Gastrocnemius medialis (tissue), 4 donors: ENCODE measurements around the gene S100A8.

ENCODE experiments used
- POLR2A ChIP-seq, 2 donors: fragments of 450-650 bp; IDR thresholded peaks; one replicate each; pipeline ENCODE4 v1.6.1; 2017; ENCODE audit warnings: antibody characterized with exemption in 2 of 2, mild to moderate bottlenecking in 2 of 2, moderate library complexity in 2 of 2
- TF ChIP-seq, protein P1 (sequence below), 5 experiments: fragments of 450-650 bp in 3 of 5; fragments of 200-600 bp in 2 of 5; sonication (generic) in 2 of 5; IDR thresholded peaks in 4 of 5; conservative IDR thresholded peaks in 1 of 5; 1 replicate in 4 of 5; 2 replicates in 1 of 5; pipeline ENCODE4 v1.5.1; 2016 to 2019; ENCODE audit warnings: antibody characterized with exemption in 5 of 5, mild to moderate bottlenecking in 3 of 5, moderate library complexity in 3 of 5

DNA sequence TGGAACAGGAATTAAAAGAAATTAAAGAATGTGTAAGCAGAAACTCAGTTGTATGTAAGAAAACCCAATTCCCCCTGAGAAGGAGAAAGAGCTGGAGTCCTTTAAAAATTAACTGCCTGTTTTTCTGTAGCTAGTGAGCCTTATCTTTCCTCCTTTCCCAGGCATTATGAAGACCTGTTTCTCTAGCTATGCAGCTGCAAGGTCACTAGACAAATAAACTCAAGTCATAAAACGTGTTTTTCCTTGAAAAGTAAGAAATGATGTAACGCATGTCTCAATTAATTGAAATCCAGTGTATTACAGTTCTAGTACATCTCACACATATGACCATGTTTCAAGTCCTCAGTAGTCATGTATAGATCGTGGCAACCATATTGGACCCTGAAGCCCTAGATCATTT lies 20.7 kb downstream of the S100A8 start:
- TF ChIP-seq, protein P1, sequence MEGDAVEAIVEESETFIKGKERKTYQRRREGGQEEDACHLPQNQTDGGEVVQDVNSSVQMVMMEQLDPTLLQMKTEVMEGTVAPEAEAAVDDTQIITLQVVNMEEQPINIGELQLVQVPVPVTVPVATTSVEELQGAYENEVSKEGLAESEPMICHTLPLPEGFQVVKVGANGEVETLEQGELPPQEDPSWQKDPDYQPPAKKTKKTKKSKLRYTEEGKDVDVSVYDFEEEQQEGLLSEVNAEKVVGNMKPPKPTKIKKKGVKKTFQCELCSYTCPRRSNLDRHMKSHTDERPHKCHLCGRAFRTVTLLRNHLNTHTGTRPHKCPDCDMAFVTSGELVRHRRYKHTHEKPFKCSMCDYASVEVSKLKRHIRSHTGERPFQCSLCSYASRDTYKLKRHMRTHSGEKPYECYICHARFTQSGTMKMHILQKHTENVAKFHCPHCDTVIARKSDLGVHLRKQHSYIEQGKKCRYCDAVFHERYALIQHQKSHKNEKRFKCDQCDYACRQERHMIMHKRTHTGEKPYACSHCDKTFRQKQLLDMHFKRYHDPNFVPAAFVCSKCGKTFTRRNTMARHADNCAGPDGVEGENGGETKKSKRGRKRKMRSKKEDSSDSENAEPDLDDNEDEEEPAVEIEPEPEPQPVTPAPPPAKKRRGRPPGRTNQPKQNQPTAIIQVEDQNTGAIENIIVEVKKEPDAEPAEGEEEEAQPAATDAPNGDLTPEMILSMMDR (IDR thresholded peaks at IDR 0.05 in 4 of 5, conservative IDR thresholded peaks at IDR 0.05 in 1 of 5): no peak
- no peak for TF ChIP-seq POLR2A (IDR thresholded peaks at IDR 0.05)
